Measurements from ENCODE around the gene KLHL6. TPM values are rescaled to one million over a fixed set of nuclear protein-coding genes. Genes with fewer than 3 reads are reported as not detected.

KLHL6 gene
- total and polyA plus RNA-seq, 8 donors, result 0.58 to 5.7 (median 1.5) TPM

DNA sequence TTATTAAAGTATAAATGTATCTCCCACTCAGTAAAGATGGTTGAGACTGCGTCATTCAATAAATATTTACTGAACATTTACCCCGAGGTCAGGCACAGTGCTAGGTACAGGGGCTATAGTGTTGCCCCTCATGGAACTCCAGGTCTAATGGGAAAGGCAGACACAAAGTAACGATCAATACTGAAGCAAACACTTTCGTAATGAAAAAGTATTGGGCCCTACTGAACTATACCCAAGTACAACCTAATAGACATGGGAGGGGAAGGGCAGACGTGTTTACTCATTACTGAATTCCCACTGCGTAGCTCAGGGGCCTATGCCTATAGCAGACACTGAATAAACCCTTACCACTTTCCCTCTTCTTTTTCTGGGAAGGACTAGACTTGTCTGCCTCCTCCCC is 56.9 kb downstream of the KLHL6 start:
- Histone ChIP-seq H3K27ac (no peak overlapping the region), H3K36me3 (no peaks in the 10 kb centered on the region), H3K27me3 (no peaks in the 10 kb centered on the region), H3K4me3 (no peak overlapping the region), H3K9me3 (no peaks in the 10 kb centered on the region), H3K4me1 (no peaks in the 10 kb centered on the region)
- TF ChIP-seq EP300 (IDR thresholded peaks at IDR 0.05) (no peak), CTCF (IDR thresholded peaks at IDR 0.05) (no peak), POLR2A (IDR thresholded peaks at IDR 0.05) (no peak), POLR2AphosphoS5 (IDR thresholded peaks at IDR 0.05) (no peak)
- intact Hi-C loops (cut with DNase I; ENCODE audit: low total_unique reads), result no loop called here
- WGBS, 5 donors, result 74 to 82% (median 77%) methylated on average over 6 of the region's 6 CpGs
- no peak for DNase-seq

- no peak overlapping the region for H3K4me3 ChIP-seq
- TF ChIP-seq EP300 (IDR thresholded peaks at IDR 0.05) (no peak), POLR2AphosphoS5 (IDR thresholded peaks at IDR 0.05) (no peak), POLR2A (IDR thresholded peaks at IDR 0.05) (no peak)
- H3K27me3 ChIP-seq, result no peaks in the 10 kb centered on the region
- H3K4me1 ChIP-seq, result no peaks in the 10 kb centered on the region
- no peaks in the 10 kb centered on the region for H3K9me3 ChIP-seq
- intact Hi-C loops (cut with DNase I; ENCODE audit: low total_unique reads), result no loop called here
- no peak overlapping the region for H3K27ac ChIP-seq
- WGBS, 5 donors, result 79 to 95% (median 92%) methylated on average over 3 of the region's 3 CpGs
- H3K36me3 ChIP-seq, result peaks cover 0 to 8% (median 0%) of the 10 kb centered on the region in 4 donors
- no peak for DNase-seq
These were observed 58.2 kb downstream of the KLHL6 start for GRCh38 chr3:183497313-183497712.

DNA sequence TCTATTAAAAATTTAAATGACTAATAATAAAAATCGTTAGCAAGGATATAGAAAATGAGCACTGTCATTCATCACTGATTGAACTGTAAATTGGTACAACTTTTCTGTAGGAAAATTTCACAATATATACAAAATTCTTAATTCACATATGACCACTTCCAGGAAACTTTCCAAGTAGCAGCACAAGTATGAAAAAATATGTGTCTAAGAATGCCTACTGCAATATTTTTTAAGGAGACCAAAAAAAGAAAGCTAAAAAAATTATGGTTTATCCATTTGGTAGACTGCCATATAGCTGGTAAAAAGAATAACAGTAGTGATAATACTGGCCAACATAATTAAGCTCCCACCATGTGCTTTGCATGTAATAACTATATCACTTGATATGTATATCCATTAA is 59.2 kb downstream of the KLHL6 start:
- intact Hi-C loops (cut with DNase I; ENCODE audit: low total_unique reads), result no loop called here
- TF ChIP-seq POLR2A (IDR thresholded peaks at IDR 0.05) (no peak), CTCF (IDR thresholded peaks at IDR 0.05) (no peak), POLR2AphosphoS5 (IDR thresholded peaks at IDR 0.05) (no peak), EP300 (IDR thresholded peaks at IDR 0.05) (no peak)
- Histone ChIP-seq H3K9me3 (no peaks in the 10 kb centered on the region), H3K4me1 (peaks cover 0 to 3% (median 0%) of the 10 kb centered on the region in 4 donors), H3K36me3 (peaks cover 0 to 14% (median 1%) of the 10 kb centered on the region in 4 donors), H3K27me3 (no peaks in the 10 kb centered on the region), H3K4me3 (no peak overlapping the region), H3K27ac (no peak overlapping the region)
- WGBS, 5 donors, result 87 to 96% (median 89%) methylated on average over 1 of the region's 1 CpG
- no peak for DNase-seq

DNA sequence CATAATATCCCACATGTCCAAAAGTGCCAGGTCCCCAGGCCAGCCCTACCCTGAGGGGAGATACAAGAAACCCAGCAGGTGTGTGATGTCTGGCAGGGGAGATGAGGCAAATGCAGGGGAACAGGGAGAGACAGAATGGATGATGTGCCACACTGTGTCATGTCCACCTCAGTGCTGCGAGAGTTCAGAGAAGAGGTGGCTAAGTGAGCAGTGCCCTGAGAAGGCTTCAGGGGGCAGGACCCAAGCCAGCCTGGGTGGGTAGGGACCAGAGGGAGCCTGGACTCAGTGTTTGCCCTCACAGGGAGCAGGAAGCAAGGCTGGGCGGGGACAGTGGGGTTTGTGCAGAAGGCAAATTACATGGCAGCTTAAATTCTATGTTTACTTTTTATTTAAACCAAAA is 61.2 kb downstream of the KLHL6 start:
- 56 to 69% (median 65%) methylated on average over 2 of the region's 2 CpGs for WGBS, 5 donors
- Histone ChIP-seq H3K27me3 (no peaks in the 10 kb centered on the region), H3K36me3 (peaks cover 0 to 14% (median 1%) of the 10 kb centered on the region in 4 donors), H3K4me3 (no peak overlapping the region), H3K27ac (no peak overlapping the region), H3K9me3 (no peaks in the 10 kb centered on the region), H3K4me1 (peaks cover 0 to 13% (median 9%) of the 10 kb centered on the region in 4 donors)
- peak in 1 of 2 donors; percentile 24 for DNase-seq
- intact Hi-C loops (cut with DNase I; ENCODE audit: low total_unique reads), result no loop called here
- no peak for TF ChIP-seq POLR2A (IDR thresholded peaks at IDR 0.05)
- no peak for TF ChIP-seq CTCF (IDR thresholded peaks at IDR 0.05)
- no peak for TF ChIP-seq EP300 (IDR thresholded peaks at IDR 0.05)
- TF ChIP-seq POLR2AphosphoS5 (IDR thresholded peaks at IDR 0.05), result no peak

- no peaks in the 10 kb centered on the region for H3K27me3 ChIP-seq
- no peak overlapping the region for H3K27ac ChIP-seq
- intact Hi-C loops (cut with DNase I; ENCODE audit: low total_unique reads), result no loop called here
- H3K4me3 ChIP-seq, result no peak overlapping the region
- WGBS, 5 donors, result 77 to 92% (median 84%) methylated on average over 4 of the region's 4 CpGs
- H3K9me3 ChIP-seq, result no peaks in the 10 kb centered on the region
- no peak for DNase-seq
- H3K4me1 ChIP-seq, result peaks cover 0 to 13% (median 9%) of the 10 kb centered on the region in 4 donors
- peaks cover 0 to 14% (median 1%) of the 10 kb centered on the region in 4 donors for H3K36me3 ChIP-seq
- TF ChIP-seq CTCF (IDR thresholded peaks at IDR 0.05) (no peak), POLR2AphosphoS5 (IDR thresholded peaks at IDR 0.05) (no peak), EP300 (IDR thresholded peaks at IDR 0.05) (no peak), POLR2A (IDR thresholded peaks at IDR 0.05) (no peak)
These were observed 62.0 kb downstream of the KLHL6 start for GRCh38 chr3:183493296-183494045.

Measured in stomach (tissue), 9 donors.